Stimulated activated CD8-positive, alpha-beta memory T cell treated with anti-CD3 and anti-CD28 coated beads, Interleukin-2, amount 100 ng/mL, for 1 hour (primary cell): ENCODE measurements around the gene CERS6.
"Not testable (repeated sequence)": the region's sequence is repeated elsewhere in the genome, so short reads cannot be mapped to it uniquely, and the experiment has no call there.

Experiments
- DNase-seq, 2 donors: peaks; one replicate each; pipeline ENCODE4 v3.0.0-alpha.2; 2020; ENCODE audit warnings: low read depth in 2 of 2

The CERS6 gene

DNA sequence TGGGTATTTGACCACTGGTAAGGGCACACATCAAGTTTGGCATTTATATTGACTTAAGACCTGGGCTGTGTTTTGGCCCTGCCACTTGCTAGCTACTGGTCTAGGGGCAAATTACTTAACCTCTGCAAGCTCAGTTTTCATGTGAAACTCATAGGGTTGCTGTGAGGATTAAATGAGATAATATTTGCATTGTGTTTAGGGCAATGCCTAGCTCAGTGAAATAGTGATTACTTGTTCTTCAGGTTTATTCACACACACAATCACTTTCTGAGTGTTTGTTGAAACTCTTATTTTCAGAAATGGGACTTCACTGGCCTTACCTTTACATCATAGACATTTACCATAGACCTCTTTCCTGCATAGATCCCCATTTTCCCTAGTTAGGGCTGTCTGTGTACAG lies 12.3 kb downstream of the CERS6 start:
- DNase-seq: no peak

GRCh38 chr2:168469281-168469988 lies 13.4 kb downstream of the CERS6 start:
- DNase-seq: no peak

- no peak for DNase-seq
These were observed 14.5 kb downstream of the CERS6 start for GRCh38 chr2:168470320-168471162.

DNA sequence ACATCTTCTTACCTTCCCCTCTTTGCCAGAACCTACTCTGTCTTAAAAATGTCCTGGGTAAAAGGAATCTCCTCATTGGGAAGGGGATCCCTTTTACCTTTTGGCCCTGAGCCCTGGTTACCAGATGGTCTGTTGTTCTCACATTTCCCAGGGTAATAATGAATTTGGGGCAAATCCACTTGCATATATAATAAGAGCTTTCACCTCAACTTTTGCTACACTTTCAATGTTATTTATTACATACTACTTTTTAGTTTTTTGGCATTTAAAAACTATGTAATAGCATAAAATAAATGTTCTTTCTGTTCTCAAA lies 15.0 kb downstream of the CERS6 start:
- DNase-seq: no peak

DNA sequence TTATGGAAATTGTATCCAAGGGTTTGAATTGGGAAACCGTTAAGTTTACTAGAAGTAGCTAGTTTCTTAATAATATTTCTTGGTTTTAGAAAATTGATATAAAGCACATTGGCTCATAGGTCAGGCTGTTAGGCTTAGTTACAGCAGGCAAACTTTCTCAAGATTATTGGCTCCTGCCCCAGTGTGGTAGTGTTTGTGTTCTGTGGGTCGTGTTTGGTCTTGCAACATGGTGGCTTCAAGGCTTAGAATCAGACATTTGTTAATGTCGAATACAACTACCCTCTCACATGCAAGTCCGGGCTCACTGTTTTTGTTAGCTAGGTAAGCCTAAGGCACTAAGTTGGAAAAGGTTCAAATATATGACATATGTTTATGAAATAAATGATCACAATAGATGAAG lies 19.6 kb downstream of the CERS6 start:
- DNase-seq: no peak

GRCh38 chr2:168478206-168478605 lies 22.1 kb downstream of the CERS6 start:
- DNase-seq: no peak

DNA sequence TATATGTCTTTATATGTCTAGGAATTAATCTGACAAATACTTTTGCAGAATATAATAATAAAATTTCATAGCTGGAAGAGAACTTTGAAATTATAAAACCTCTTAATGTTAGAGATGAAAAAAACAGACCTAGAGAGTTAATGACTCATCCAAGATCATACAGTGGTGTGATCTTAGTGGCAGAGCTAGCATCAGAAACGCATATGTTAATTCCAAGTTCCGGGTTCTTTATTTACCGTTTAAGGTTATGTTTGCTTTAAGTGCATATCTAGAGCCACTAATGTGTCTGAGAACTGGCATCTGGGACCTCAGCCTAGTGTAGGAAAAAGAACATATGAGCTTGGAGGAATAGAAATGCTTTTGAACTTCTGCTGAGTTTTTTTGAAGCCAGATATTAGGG lies 24.3 kb downstream of the CERS6 start:
- DNase-seq: no peak

DNA sequence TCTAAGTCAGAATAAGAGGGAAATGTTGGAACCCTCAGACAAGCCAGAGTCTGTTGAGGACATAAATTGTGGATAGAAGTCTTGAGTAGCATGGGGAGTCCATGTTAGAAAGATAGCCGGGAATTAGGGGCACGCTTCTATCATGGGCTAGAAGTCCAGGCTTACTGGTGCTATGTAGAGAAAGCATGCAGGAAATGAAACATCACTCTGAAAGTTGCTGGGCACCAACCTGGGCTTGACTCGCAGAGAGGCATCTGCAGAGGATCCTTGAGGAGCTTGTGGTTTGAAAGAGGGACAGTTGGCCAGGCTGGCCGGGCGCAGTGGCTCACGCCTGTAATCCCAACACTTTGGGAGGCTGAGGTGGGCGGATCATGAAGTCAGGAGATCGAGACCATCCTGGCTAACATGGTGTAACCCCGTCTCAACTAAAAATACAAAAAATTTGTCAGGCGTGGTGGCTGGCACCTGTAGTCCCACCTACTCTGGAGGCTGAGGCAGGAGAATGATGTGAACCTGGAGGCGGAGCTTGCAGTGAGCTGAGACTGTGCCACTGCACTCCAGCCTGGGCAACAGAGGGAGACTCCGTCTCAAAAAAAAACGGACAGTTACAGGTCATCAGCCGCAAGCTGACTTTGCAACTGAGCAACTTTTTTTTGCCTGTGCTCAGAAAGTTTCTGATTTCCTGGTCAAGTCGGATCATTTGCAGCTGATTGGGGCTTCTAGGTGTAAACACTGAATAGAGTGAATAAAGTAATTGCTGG lies 24.9 kb downstream of the CERS6 start:
- no peak for DNase-seq

DNA sequence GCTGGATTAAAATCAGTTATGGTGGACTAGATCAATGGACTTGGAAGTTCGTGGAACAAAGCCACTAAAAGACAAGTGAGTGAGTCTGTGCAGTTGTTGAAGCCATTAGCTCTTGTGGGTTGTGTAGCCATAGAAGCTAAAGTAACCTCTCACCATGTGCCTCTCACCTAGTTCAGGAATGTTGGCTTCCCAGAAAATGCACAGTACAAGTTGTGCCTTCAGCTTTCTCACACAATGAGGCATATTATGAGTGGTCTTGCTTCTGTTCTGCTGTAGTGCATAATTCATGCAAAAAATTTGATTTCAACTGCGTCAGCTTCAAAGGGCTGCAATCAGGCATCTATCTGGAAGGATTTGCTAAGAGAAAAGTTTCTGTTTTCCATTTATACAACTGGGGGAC lies 26.2 kb downstream of the CERS6 start:
- DNase-seq: no peak

DNA sequence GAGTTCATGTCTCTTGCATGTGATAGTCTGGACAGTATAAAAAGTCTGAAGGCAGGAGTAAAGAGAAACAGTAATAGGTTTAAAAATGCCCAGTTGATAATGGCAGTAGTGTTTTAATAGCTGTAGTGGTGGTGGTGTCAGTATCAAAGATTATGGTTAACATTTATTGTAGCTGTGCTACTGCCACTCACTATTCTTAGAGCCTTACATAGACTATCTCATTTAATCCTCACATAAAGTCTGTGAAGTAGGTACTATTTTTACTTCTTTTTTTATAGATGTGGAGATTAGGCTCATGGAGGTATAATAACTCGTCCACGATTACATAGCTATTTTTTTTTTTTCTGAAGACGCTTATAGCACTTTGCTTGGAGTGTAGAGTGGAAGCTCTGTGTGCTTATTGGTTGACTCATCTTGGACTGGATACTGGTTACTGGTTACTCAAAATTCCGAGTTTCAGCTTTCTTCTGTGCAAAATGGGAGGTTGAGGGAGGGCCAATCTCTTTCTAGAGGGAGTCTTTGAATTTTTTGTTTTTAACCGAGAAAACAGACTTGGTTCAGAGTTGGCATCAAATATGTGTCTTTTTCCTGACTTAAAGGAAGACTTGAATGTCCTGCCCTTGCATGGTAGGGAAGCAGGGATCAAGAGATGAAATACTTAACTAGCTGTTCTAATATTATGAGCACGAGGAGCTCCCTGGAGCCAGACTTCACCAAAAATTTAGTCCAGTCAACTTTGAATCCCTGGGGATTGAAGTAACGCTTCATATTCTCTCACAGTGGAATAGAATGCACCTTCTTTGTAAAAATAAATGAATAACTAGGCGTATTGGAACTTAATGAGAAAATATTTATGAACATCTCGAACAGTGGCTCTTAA lies 27.1 kb downstream of the CERS6 start:
- DNase-seq: no peak

GRCh38 chr2:168486477-168486876 lies 30.4 kb downstream of the CERS6 start:
- DNase-seq: no peak

DNA sequence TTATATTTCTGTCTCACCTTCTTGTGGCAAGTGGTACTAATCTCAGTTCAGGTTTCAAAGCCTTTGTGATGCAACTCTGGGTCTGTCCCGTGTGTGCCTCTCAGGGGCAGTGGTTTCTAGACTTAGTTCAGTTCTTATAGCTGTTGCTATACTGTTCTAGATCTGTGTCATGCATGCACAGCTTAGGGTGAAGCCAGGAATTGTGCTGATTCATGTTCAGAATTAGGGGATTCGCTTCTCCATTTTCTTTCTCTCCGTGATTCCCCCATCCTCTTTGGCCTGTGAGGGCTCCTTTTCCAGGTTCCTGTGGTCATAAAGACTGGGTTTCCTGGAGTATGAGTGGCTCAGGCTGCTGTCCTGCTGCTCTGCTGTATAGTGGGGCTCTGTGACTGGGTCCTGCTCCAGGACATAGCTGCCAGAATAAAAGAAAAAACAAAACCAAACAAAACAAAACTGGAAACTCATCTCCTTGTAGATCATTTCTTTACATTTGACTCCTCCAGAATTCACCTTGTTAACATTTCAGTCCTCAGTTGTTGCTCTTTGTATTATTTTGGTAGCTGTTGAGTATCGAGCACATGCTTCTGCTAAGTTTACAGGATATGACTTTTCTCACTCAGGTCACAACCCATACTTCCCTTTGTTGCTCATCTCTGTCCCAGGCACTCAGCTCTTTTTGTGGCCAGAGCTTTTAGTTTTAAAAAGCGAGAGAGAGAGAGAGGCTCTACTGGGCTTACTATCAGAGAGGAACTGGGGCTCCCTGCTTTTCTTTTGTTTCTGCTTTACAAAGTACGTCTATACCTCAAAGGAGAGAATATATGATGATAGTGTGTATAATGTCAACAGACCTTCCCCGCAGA lies 34.2 kb downstream of the CERS6 start:
- DNase-seq: no peak

- DNase-seq: no peak
These were observed 35.0 kb downstream of the CERS6 start for GRCh38 chr2:168490946-168491605.

DNA sequence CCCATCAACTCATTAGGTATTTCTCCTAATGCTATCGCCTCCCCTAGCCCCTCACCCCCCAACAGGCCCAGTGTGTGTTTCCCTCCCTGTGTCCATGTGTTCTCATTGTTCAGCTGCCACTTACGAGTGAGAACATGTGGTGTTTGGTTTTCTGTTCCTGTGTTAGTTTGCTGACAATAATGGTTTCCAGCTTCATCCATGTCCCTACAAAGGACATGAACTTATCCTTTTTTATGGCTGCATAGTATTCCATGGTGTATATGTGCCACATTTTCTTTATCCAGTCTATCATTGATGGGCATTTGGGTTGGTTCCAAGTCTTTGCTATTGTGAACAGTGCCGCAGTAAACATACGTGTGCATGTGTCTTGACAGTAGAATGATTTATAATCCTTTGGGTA lies 35.7 kb downstream of the CERS6 start:
- not testable (repeated sequence) for DNase-seq

DNA sequence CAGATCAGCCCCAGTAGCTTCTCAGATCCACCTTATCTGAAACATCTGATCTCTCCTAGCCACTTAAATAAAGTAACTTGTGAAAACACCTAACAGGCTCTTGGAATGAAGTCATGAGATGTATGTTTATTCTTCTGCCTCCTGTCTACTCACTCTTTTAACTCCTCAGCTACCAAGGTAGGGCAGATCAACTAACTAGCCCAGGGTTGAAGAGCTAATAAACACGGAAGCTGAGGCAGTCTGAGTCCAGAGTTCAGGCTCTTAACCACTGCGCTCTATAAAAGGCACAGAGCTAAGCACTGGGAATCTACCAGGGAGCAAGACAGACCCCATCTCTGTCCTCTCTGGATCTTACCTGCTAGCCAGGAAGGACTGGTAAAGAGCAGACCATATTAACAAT lies 37.1 kb downstream of the CERS6 start:
- DNase-seq: not testable (repeated sequence)

- no peak for DNase-seq
These were observed 38.2 kb downstream of the CERS6 start for GRCh38 chr2:168494190-168494711.

DNA sequence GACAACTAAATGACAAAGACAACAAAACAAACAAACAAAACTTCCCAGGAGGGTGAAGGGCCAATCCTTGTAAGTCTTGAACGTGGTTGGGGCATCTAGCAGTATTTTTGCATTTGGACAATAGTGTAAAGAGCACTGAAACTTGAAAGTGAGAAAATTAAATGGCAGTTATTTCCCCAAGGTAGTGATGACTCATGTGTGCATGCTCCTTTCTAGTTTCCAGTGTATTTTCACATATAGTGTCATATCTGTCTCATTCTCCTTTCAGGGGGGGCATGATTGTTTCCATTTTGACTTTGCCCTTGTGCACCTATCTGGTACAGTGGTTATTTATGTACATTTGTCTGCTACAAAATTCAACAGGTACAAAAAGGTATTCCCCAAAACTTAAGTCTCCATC lies 39.5 kb downstream of the CERS6 start:
- DNase-seq: no peak

DNA sequence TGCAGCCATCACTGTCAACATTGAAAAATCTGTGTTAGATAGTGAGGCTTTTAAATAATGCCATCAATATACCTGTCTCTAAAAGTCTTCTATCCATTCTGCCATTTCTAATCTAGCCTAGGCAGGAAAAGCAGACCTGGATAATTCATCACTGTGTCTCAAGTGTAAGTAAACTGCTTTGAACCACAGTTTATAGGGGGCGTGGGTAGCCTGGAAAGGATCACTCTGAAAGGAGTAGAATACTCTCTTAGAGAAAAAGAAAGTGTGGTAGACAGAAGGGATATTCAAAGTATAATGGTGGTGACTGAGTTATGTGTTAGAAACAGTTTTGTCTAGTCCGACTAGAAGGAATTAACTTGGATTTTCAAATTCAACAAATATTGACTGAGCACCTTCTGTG lies 40.8 kb downstream of the CERS6 start:
- DNase-seq: no peak

DNA sequence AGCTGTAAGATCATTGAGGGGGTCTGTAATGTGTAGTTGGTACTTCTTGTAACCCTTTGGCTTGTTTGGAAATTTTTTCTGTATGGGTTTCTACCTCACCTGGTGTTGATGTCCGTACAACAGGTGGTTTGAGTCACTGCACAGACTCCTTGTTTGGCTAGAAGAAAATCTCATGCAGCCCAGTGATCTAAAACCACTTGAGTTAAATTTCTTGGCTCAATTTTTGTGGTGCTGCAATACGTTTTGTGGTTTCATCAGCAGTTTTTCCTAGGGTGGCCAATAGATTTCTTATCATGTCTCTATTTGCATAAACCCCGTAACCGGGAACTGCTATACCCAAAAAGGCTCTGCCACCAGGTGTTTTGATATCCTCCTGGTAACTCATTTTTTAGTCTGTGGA lies 43.4 kb downstream of the CERS6 start:
- DNase-seq: no peak

DNA sequence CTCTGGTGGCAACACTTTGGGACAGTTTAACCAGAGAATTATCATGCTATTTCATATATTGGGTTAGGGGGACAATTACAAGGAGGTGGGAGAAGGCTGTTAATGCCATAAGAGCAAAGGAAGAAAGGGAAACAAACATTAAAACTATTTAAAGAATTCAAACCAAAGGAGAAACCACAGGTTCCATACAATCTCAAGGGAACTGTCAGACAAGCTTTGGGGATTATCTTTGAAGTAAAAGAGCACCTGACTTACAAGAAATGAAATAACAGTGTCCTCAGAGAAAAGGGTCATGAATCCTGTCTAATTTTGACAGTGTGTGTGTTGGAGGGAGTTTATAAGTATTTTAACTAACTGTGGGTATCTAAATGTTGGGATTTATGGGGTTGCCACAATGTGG lies 44.4 kb downstream of the CERS6 start:
- no peak for DNase-seq
